HAP-1 (cell line): ENCODE measurements around the gene GAPVD1.

Experiments used
- DNase-seq, 2 experiments: peaks; one replicate each; pipeline ENCODE4 v3.0.0-alpha.2; 2016 to 2020; ENCODE audit warnings: low spot score in 2 of 2
- H3K27me3 ChIP-seq: fragments of 250-450 bp; sonication (Bioruptor Pico); 2 replicates; pipeline ENCODE4 v1.5.1; 2020; ENCODE audit warnings: low read depth, mild to moderate bottlenecking, moderate library complexity
- H3K36me3 ChIP-seq: fragments of 250-450 bp; sonication (Bioruptor Pico); replicated peaks from 2 replicates; pipeline ENCODE4 v1.5.1; 2020; ENCODE audit warnings: mild to moderate bottlenecking
- H3K4me1 ChIP-seq: fragments of 250-450 bp; sonication (Bioruptor Pico); 2 replicates; pipeline ENCODE4 v1.5.1; 2020; ENCODE audit warnings: mild to moderate bottlenecking
- H3K4me3 ChIP-seq: fragments of 250-450 bp; sonication (Bioruptor Pico); 2 replicates; pipeline ENCODE4 v1.5.1; 2020; ENCODE audit warnings: mild to moderate bottlenecking, moderate library complexity
- H3K9me3 ChIP-seq: fragments of 250-450 bp; sonication (Bioruptor Pico); 2 replicates; pipeline ENCODE4 v1.5.1; 2020; ENCODE audit warnings: mild to moderate bottlenecking, moderate library complexity
- in situ Hi-C: fragments of 300-500 bp; cut with MboI; formaldehyde crosslinking; loops from 3 replicates; pipeline ENCODE4 v1.14.3; 2020; ENCODE audit warnings: low sequenced_read_pairs, inconsistent platforms, mixed read lengths

The GAPVD1 gene

GRCh38 chr9:125376261-125377226 lies 114.9 kb downstream of the GAPVD1 start:
- no peaks in the 10 kb centered on the region for H3K36me3 ChIP-seq
- DNase-seq = no peak
- H3K9me3 ChIP-seq = no peaks in the 10 kb centered on the region
- H3K27me3 ChIP-seq = no peaks in the 10 kb centered on the region
- H3K4me3 ChIP-seq = no peak overlapping the region
- H3K4me1 ChIP-seq = peaks cover 3% of the 10 kb centered on the region; the same call in 1 of the 2 replicates
- in situ Hi-C loops = loop anchor here (5.0 kb wide), 1 partner anchor 604 kb away; the partner anchor contains the start of gene NR6A1

- H3K27me3 ChIP-seq = no peaks in the 10 kb centered on the region
- no peak overlapping the region for H3K4me3 ChIP-seq
- in situ Hi-C loops = loop anchor here (5.0 kb wide), 1 partner anchor 605 kb away; the partner anchor contains the start of gene NR6A1
- no peaks in the 10 kb centered on the region for H3K9me3 ChIP-seq
- H3K36me3 ChIP-seq = no peaks in the 10 kb centered on the region
- no peak for DNase-seq
- H3K4me1 ChIP-seq = peaks cover 3% of the 10 kb centered on the region; the same call in 1 of the 2 replicates
Measured at GRCh38 chr9:125377584-125378250, 116.1 kb downstream of the GAPVD1 start.

DNA sequence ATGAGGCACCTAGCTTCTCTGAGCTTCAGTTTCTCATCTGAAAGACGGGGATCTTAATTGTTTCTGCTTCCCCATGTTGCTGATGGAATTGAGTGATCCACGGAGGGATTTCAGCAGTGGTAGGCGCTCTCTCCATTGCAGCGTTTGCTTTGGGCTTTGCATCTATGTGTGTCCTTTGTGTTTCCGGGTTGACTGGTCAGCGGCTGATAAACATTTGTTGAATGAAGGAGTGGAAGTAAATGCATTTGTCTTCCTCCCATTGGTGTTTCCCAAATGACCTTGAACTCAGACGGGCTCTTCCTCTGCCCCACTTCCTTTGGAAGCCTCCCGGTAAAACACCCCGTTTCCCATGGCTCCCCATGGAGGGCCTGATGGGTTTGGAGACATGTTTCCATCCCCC lies 117.2 kb downstream of the GAPVD1 start:
- in situ Hi-C loops = loop anchor here (5.0 kb wide), 1 partner anchor 606 kb away; the partner anchor contains the start of gene NR6A1
- Histone ChIP-seq H3K9me3 (no peaks in the 10 kb centered on the region), H3K27me3 (no peaks in the 10 kb centered on the region), H3K36me3 (no peaks in the 10 kb centered on the region), H3K4me1 (peaks cover 3% of the 10 kb centered on the region; the same call in 1 of the 2 replicates), H3K4me3 (no peak overlapping the region)
- no peak for DNase-seq

DNA sequence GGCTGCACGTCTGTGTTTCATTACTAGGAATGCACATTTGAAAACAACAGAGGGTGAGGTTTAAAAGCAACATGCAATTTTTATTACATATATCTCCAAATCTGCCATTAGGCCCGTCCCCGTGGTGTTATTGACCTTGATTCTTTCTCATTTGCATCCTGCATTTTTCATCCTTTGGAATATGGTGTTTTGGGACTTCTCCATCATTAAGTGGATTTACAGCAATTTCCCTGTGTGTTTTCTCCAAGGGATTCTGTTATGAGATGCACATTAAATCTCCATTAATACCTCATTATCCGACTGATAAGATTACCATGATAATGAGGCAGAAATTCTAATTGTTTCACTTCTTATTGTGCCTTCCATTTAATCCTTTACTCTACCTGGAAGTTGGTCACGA lies 117.6 kb downstream of the GAPVD1 start:
- no peaks in the 10 kb centered on the region for H3K27me3 ChIP-seq
- no peak for DNase-seq
- in situ Hi-C loops = loop anchor here (5.0 kb wide), 1 partner anchor 607 kb away; the partner anchor contains the start of gene NR6A1
- no peaks in the 10 kb centered on the region for H3K36me3 ChIP-seq
- no peak overlapping the region for H3K4me3 ChIP-seq
- H3K9me3 ChIP-seq = no peaks in the 10 kb centered on the region
- H3K4me1 ChIP-seq = peaks cover 3% of the 10 kb centered on the region; the same call in 1 of the 2 replicates

- H3K36me3 ChIP-seq = no peaks in the 10 kb centered on the region
- in situ Hi-C loops = no loop called here
- no peak for DNase-seq
- no peaks in the 10 kb centered on the region for H3K27me3 ChIP-seq
- no peak overlapping the region for H3K4me3 ChIP-seq
- H3K4me1 ChIP-seq = no peaks in the 10 kb centered on the region
- H3K9me3 ChIP-seq = no peaks in the 10 kb centered on the region
Measured at GRCh38 chr9:125380406-125380805, 118.8 kb downstream of the GAPVD1 start.

DNA sequence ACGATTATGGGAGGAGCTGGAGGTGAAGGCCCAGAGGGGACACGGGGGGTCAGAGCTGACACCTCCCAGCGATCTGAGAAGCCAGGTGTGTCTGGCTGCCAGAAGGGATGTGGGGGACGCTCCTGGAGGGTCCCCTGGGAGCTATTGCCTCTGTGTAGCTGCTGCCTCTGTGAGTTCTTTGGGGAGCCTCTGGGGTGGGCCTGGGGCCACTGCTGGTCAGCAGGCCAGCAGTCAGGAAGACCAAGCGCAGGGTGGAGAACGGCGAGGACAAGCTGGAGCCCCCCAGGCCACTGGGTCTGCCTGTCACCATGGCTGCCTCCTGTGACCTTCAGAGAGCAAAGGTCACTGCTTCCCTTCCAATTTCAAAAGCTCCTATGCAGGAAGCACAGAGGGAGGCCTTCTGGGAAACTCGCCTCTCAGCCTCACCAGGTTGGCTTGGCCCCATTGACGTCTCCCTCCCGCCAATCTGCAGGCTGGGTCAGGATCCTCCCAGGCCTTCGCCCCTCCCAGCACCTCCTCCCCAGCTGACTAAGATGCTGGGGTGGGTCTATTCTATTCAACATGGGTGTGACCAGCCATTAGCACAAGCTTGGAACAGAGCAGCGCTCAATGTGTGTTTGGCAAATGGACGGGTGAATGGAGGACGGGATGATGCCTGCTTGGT lies 126.4 kb downstream of the GAPVD1 start:
- DNase-seq = no peak
- in situ Hi-C loops = no loop called here
- H3K27me3 ChIP-seq = no peaks in the 10 kb centered on the region
- no peaks in the 10 kb centered on the region for H3K9me3 ChIP-seq
- no peaks in the 10 kb centered on the region for H3K4me1 ChIP-seq
- H3K4me3 ChIP-seq = no peak overlapping the region
- no peaks in the 10 kb centered on the region for H3K36me3 ChIP-seq

GRCh38 chr9:125388978-125389377 lies 127.4 kb downstream of the GAPVD1 start:
- in situ Hi-C loops = no loop called here
- Histone ChIP-seq H3K27me3 (no peaks in the 10 kb centered on the region), H3K4me1 (no peaks in the 10 kb centered on the region), H3K4me3 (no peak overlapping the region), H3K9me3 (no peaks in the 10 kb centered on the region), H3K36me3 (no peaks in the 10 kb centered on the region)
- DNase-seq = no peak

- H3K27me3 ChIP-seq = no peaks in the 10 kb centered on the region
- in situ Hi-C loops = no loop called here
- no peak for DNase-seq
Measured at GRCh38 chr9:125391704-125392103, 130.1 kb downstream of the GAPVD1 start.

GRCh38 chr9:125393426-125393825 lies 131.8 kb downstream of the GAPVD1 start:
- H3K4me3 ChIP-seq = no peak overlapping the region
- H3K9me3 ChIP-seq = no peaks in the 10 kb centered on the region
- H3K36me3 ChIP-seq = no peaks in the 10 kb centered on the region
- no peaks in the 10 kb centered on the region for H3K27me3 ChIP-seq
- in situ Hi-C loops = no loop called here
- no peaks in the 10 kb centered on the region for H3K4me1 ChIP-seq
- no peak for DNase-seq

More at GRCh38 chr9:125391704-125392103, 130.1 kb downstream of the GAPVD1 start:
- H3K36me3 ChIP-seq = no peaks in the 10 kb centered on the region
- H3K4me1 ChIP-seq = no peaks in the 10 kb centered on the region
- H3K9me3 ChIP-seq = no peaks in the 10 kb centered on the region
- H3K4me3 ChIP-seq = no peak overlapping the region

GRCh38 chr9:125396799-125397198 lies 135.2 kb downstream of the GAPVD1 start:
- Histone ChIP-seq H3K9me3 (no peaks in the 10 kb centered on the region), H3K4me3 (no peak overlapping the region), H3K4me1 (no peaks in the 10 kb centered on the region), H3K36me3 (no peaks in the 10 kb centered on the region), H3K27me3 (no peaks in the 10 kb centered on the region)
- DNase-seq = no peak
- in situ Hi-C loops = no loop called here

DNA sequence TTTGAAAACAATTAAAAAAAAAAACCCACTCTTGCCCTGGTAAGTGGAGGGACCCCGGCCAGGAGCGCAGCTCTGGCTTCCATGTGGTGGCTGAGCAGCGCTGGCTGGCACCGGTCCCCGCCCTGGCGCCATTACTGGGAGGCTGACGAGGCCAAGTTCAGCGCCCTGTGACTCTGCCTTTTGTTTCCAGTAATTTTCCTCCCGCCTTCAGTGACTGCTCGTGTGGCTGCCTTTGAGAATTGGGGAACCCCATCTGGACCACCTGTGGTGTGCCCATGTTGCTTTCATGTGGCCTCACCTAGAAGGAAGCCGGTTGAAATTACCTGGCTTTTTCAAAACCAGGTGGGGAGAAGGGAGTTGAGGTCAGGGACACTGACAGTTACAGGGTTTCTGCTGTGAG lies 136.1 kb downstream of the GAPVD1 start:
- H3K4me3 ChIP-seq = no peak overlapping the region
- H3K36me3 ChIP-seq = no peaks in the 10 kb centered on the region
- no peaks in the 10 kb centered on the region for H3K4me1 ChIP-seq
- no peaks in the 10 kb centered on the region for H3K9me3 ChIP-seq
- no peaks in the 10 kb centered on the region for H3K27me3 ChIP-seq
- no peak for DNase-seq
- in situ Hi-C loops = no loop called here

DNA sequence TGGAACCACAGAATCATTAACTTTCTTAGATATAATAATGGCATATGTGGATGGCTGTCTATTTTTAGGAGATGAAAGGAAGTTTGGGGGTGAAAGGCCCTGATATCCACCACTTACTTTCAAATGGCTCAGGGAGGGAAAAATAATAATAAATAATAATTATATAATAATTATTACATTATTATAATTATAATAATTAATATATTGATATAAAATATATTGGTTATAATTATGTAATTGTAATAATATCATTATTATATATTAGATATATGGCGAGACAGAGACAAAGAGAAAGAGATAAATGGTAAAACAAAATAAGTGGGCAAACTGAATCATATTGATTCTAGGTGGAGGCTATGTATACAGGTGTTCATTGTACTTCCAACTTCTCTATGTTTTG lies 136.6 kb downstream of the GAPVD1 start:
- no peak overlapping the region for H3K4me3 ChIP-seq
- in situ Hi-C loops = no loop called here
- no peaks in the 10 kb centered on the region for H3K9me3 ChIP-seq
- DNase-seq = no peak
- H3K4me1 ChIP-seq = no peaks in the 10 kb centered on the region
- H3K36me3 ChIP-seq = no peaks in the 10 kb centered on the region
- no peaks in the 10 kb centered on the region for H3K27me3 ChIP-seq

DNA sequence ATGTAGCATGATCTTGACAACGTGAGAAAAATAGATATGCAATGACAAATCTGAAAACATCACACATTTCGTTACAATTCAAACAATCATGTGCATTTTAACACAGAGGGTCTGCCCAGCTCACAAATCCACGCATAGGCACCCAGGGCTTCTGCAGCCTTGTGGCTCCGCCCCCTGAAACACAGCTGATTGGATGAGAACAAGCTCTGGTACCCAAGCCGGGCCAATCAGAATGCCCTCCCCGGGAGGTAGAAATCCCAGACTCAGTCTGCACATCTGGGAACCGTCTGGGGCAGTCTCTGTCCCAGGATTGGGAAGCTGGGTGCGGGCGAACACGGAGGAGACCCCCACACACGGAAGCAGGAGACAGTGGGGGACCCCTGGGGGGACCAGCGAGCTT lies 137.5 kb downstream of the GAPVD1 start:
- DNase-seq = no peak
- no peaks in the 10 kb centered on the region for H3K9me3 ChIP-seq
- H3K4me3 ChIP-seq = no peak overlapping the region
- no peaks in the 10 kb centered on the region for H3K27me3 ChIP-seq
- no peaks in the 10 kb centered on the region for H3K36me3 ChIP-seq
- H3K4me1 ChIP-seq = no peaks in the 10 kb centered on the region
- in situ Hi-C loops = no loop called here
